HG02973 (cell line): ENCODE measurements around the gene CDK5RAP2.

Experiments
- ATAC-seq: cut with Tn5 transposase; IDR thresholded peaks from one replicate; pipeline ENCODE4 v1.9.1; 2021; ENCODE audit warnings: moderate library complexity; ENCODE audit not compliant: unreplicated experiment

CDK5RAP2 gene

DNA sequence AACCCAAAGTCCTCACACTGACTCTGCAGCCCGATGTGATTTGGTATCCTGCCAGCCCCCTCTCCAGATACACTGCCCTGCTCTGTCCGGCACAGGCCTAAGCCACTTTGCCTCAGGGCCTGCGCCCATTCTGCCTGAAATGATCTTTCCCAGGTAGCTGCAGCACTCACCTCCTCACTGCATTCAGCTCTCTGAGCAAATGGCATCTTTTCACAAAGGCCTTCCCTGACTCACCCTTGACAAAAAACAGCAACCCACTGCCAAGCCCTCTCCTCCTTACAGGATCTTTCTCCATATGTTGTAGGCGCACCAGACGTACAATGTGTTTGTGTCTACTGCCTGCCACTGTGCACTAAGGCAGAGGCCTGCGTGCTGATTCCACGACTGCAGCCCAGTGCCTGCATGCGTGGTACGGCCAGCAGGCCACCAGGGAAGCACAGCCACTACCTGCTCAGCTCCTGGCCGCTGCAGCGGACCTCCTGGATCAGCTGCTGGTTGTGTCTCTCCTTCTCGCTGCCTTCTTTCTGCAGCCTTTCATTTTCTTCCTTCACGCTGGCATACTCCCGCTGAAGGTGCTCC is 171.2 kb downstream of the CDK5RAP2 start:
- ATAC-seq = no peak

DNA sequence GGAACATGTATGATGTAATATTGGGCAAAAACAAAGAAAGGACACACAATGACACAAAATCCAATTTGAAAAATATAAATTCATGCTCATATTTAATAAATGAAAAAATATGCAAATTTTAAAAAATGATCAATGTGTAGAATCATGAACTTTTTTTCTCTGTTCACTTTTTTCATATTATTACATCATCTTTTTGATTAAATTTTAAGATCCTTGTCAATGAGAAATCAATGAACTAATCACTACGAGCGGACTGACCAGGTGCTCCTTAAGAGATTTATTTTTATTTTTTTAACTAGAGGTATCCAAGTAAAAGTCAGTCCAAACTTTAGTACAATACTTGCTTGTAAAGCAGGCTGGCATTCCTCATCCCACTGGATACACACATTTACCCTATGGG is 174.1 kb downstream of the CDK5RAP2 start:
- ATAC-seq = no peak

DNA sequence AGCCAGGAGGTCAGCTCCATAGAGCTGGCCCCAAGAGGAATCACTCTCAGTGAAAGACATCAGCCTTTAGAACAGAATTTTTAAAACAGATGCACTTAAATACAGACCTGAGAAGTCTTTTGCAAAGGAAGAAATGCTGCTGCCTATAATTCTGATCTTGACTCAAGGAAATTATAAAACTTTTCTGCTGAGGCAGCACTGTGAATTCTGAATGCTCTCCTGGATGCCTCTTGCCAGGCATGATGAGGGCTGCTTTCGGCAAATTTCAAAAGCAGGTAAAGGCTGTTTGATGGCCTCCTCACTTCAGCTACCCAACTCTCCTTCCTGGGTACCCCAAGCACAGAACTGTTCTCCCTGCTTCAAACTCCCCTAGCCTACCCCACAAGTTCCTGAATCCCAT is 174.8 kb downstream of the CDK5RAP2 start:
- no peak for ATAC-seq

GRCh38 chr9:120403543-120403856 is 176.5 kb downstream of the CDK5RAP2 start:
- no peak for ATAC-seq

GRCh38 chr9:120402741-120403542 is 177.0 kb downstream of the CDK5RAP2 start:
- ATAC-seq = no peak

DNA sequence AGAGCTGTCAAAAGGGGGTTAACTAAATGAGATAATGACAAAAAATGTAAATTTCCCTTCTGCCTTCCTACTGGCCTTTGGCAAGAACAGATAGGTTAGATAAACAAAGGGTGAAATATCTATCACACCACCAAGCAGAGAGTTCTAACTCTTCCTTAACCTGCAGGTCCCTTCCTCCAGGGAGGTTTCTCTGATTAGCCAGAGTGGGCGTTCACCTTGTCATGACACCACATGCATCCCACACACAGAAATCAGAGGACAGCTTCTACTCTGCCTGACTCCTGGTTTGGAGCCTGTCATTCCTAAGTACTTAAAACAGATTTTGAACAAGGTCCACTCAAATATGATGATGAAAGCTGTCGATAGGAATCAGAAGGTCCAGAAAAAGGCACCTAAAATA is 180.0 kb downstream of the CDK5RAP2 start:
- ATAC-seq = no peak

DNA sequence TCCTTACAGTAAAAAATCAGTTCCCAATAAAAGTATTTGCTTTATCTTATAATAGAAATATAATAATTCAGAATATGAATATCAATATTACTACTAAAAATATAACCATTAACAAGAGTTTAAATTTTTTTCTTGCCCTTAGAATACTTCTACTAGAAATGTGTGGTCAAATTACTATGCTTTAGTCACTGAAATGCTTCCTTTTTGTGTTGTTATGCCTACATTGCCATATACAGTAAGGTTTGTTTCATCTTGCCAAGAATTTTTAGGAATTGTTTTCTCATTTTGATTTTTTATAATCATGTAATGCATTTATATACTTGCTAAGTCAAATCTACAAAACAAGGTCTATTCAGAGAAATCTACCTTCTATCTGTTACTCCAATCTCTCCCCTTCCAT is 181.7 kb downstream of the CDK5RAP2 start:
- ATAC-seq = no peak

DNA sequence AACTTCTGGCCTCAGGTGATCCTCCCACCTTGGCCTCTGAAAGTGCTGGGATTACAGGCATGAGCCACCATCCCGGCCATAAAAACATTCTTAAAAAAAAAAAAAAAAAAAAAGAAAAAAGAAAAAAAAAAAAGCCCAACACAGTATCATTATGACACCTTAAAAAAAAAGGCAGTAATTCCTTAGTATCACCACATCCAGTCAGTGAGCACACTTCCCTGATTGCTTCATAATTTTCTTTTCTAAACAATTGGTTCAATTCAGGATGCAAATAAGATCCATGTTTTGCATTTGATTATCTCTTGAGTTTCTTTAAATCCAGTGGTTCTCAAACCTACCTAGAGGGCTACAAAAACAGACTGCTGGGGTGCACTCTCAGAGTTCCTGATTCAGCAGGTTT is 182.5 kb downstream of the CDK5RAP2 start:
- no peak for ATAC-seq

GRCh38 chr9:120396931-120397330 is 183.0 kb downstream of the CDK5RAP2 start:
- ATAC-seq = no peak

DNA sequence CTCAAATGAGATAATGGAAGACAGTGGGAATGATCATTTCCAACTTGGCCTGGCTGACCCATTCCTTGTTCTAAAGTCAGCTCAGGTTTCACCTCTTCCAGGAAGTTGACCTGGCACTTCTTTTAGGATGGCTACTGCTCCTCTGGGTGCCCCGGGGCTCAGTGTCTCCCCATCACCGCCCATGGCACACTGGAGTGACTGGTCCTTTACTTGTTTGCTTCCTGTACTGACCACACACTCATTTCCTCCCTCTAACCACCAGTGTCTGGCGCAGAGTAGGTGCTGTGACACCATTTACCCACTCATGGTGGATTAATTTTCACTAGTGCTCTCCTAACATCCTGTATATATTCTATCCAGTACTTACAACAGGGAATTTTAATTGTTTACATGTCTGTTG is 183.5 kb downstream of the CDK5RAP2 start:
- no peak for ATAC-seq

- ATAC-seq = no peak
Measured at GRCh38 chr9:120395376-120395775, 184.6 kb downstream of the CDK5RAP2 start.

- no peak for ATAC-seq
Measured at GRCh38 chr9:120394058-120394669, 185.8 kb downstream of the CDK5RAP2 start.

DNA sequence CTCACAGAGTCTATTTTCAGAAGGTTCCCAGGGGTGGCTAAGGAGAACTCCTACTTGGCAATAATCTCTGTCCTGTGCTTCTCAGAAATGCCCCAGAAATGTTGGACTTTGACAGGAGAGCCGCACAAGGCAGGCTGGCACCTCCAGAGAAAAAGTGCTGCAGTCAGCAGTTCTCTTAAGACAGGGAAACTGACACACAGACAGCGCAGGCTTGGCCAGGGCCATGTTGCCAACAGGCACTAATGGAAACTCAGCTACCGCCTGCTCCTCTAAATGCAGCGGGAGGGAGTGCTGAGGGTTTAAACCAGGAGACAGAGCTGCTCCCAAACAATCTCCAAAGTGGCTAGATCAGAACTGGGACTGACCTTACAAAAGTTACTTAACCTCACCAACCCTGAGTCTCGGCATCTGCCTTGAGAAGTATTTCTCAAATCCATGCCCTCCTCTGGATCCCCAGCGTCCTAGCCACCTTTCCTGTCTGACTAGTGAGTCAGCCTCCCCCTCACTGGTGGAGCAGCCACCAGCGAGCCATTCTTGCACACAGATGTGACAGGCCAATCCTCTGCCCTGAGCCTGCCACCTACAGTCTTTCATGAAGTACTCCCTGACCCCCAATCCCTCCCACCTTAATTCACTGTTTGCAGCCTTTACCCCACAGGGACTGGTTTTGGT is 186.4 kb downstream of the CDK5RAP2 start:
- ATAC-seq = no peak

DNA sequence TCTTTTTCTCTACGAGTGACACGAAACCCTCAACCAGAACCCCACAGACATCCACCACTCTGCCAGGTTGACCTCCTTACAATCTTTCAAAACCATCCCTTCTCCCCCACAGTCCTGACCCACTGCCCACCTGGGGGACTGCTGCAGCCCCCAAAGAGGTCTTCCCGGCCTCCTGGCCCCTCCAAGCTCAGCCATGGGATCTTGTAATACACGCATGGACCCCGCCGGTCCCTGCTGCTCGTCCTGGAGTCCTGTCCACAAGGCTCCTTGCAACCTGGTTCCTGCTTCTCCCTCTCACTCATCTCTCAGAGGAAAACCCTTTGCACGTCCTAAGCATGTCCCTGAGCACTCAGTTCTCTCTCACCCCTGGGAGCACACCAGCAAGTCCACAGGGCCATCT is 187.3 kb downstream of the CDK5RAP2 start:
- ATAC-seq = no peak

- ATAC-seq = no peak
Measured at GRCh38 chr9:120392245-120392644, 187.7 kb downstream of the CDK5RAP2 start.

DNA sequence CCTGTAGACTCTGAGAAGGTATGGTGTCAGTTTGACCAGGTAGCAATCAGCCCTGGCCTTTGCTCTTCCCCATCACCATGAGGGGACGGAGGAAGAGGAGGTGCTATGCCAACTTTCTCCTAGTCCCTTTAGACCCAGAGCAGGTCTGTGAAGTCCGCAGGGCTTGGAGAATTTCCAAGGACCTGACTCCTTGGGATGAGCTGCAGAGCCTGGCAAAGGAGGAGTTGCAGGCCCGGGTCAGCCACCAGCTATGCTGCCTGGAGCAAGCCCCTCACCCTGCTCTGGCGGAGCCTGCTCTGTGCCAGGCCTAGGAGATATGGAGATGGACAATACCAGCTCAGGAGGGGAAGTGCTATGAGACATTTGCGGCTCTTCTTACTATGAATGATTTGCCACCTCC is 188.3 kb downstream of the CDK5RAP2 start:
- no peak for ATAC-seq

DNA sequence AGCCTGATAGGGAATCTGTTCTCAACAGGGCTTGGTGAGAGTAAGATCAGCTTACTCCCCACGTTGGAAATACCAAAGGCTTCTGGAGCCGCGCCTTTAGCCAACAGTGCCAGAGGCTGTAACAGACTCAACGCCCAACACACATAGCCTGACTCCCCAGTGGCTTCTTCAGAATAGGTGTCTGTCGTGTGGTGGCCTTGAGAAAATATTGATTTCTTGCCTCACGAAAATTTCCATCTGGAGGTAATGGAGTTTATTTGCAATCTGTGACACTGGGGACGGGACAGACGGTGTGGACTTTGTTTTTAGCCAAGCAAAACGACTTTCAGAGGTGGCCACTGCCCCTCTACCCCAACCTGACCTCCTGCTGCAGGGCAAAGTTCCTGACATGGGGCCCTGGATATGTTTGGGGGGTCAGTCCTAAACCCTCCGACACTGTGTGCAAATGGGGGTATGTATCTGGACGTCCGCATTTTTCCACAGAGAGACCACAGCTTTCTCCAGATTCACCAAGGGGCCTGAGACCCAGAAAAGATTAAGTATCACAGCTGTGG is 189.3 kb downstream of the CDK5RAP2 start:
- ATAC-seq = no peak

DNA sequence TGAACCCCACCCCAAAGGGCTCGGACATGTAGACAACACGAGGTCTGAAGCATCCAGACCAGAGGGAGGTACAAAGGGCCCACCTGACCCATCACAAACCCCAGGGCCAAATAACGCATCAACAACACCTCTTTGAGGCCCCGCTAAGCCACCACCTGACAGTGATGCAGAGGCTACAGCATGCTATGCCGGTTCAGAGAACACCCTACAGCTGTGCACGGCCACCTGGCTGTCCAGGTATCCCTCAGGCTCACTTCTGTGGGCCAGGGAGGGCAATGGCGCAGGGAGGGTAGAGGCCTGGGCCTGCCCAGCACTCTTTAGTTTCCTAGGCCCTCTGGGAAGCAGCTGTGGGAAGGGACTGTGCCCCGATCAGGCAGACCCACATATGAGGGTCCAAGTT is 190.1 kb downstream of the CDK5RAP2 start:
- no peak for ATAC-seq

GRCh38 chr9:120389300-120389699 is 190.7 kb downstream of the CDK5RAP2 start:
- ATAC-seq = no peak

GRCh38 chr9:120388003-120388855 is 191.7 kb downstream of the CDK5RAP2 start:
- ATAC-seq = no peak
